Left colon (tissue), 2 donors: ENCODE data around the gene CCDC83. TPM values are rescaled to one million over a fixed set of nuclear protein-coding genes. Genes with fewer than 3 reads are reported as not detected.
"Not testable (repeated sequence)": the region's sequence is repeated elsewhere in the genome, so short reads cannot be mapped to it uniquely, and the experiment has no call there.

ENCODE experiments used
- ATAC-seq: fragments of 200-7000 bp; cut with Tn5 transposase; one replicate; pipeline ENCODE4 v1.9.1; 2020; ENCODE audit warnings: mild to moderate bottlenecking, moderate library complexity
- DNase-seq, 2 donors: peaks; one replicate each; pipeline ENCODE4 v3.0.0-alpha.2; 2020
- intact Hi-C, 2 donors: fragments of 100-400 bp; cut with DNase I in 1 of 2; cut with micrococcal nuclease in 1 of 2; formaldehyde crosslinking; loops; one replicate each; pipeline versions ENCODE4 v1.11.2 to v1.14.0; 2022; cut with DNase I, micrococcal nuclease
- total RNA-seq, 2 donors: library from RNA; stranded (reverse); fragmentation: NEBNext Ultra II Directional; extraction: Animal tissue kit (Norgen Biotek cat#: 25700); gene quantifications; one replicate each; pipeline ENCODE4 v1.2.1, GENCODE V29; 2021
- donor health status: DM: no; HTN: no; CAD: no.
- donor health status: DM: yes; HTN: yes; CAD: no.

CCDC83 gene
- total RNA-seq, 2 donors from 2014 or later: not detected

GRCh38 chr11:85951428-85952107 lies 96.4 kb downstream of the CCDC83 start:
- ATAC-seq: peak; percentile 13
- intact Hi-C loops: no loop called here

GRCh38 chr11:85952108-85952485 lies 96.9 kb downstream of the CCDC83 start:
- ATAC-seq, intact Hi-C loops, DNase-seq: not testable (repeated sequence)

More at GRCh38 chr11:85951428-85952107, 96.4 kb downstream of the CCDC83 start:
- DNase-seq: no peak

GRCh38 chr11:85953491-85954143 lies 98.4 kb downstream of the CCDC83 start:
- intact Hi-C loops: no loop called here
- DNase-seq: no peak
- no peak for ATAC-seq

GRCh38 chr11:85955531-85955930 lies 100.3 kb downstream of the CCDC83 start:
- DNase-seq (no peak), ATAC-seq (no peak)
- intact Hi-C loops: no loop called here

GRCh38 chr11:85960678-85961077 lies 105.5 kb downstream of the CCDC83 start:
- DNase-seq (no peak), ATAC-seq (no peak)
- intact Hi-C loops: no loop called here

- DNase-seq (no peak), ATAC-seq (no peak)
- intact Hi-C loops: no loop called here
Measured at GRCh38 chr11:85961130-85961529, 105.9 kb downstream of the CCDC83 start.

GRCh38 chr11:85961930-85962363 lies 106.8 kb downstream of the CCDC83 start:
- intact Hi-C loops: no loop called here
- DNase-seq (no peak), ATAC-seq (no peak)

GRCh38 chr11:85965202-85965601 lies 110.0 kb downstream of the CCDC83 start:
- ATAC-seq (no peak), DNase-seq (no peak)
- intact Hi-C loops: no loop called here

GRCh38 chr11:85967457-85967856 lies 112.3 kb downstream of the CCDC83 start:
- DNase-seq: no peak
- no peak for ATAC-seq
- intact Hi-C loops: no loop called here

Other genes with a start within 250 kb of the CCDC83 start
- 1 to 10 TPM; 1.9 to 3.2 TPM for gene DLG2, start 228.0 kb upstream of the CCDC83 start, total RNA-seq
- gene TMEM126B, start 226.8 kb upstream of the CCDC83 start, total RNA-seq: 10 to 100 TPM; 32.1 to 39.1 TPM
- 10 to 100 TPM; 18.3 to 23.1 TPM for gene TMEM126A, start 207.4 kb upstream of the CCDC83 start, total RNA-seq
- gene CREBZF, start 190.3 kb upstream of the CCDC83 start, total RNA-seq: 10 to 100 TPM; 37.1 to 40.0 TPM
- gene CCDC89, start 169.2 kb upstream of the CCDC83 start, total RNA-seq: 1 to 10 TPM; 3.8 to 4.3 TPM
- gene SYTL2, start 44.2 kb upstream of the CCDC83 start, total RNA-seq: 100 to 1,000 TPM; 300 to 306 TPM
- gene PICALM, start 213.7 kb downstream of the CCDC83 start, total RNA-seq: 100 to 1,000 TPM; 130 to 149 TPM